Lung (tissue), 12 donors: ENCODE data around the gene DUSP9. TPM values are rescaled to one million over a fixed set of nuclear protein-coding genes. Genes with fewer than 3 reads are reported as not detected.

Experiments
- ATAC-seq: fragments of 200-7000 bp; cut with Tn5 transposase; one replicate; pipeline ENCODE4 v1.9.1; 2020; ENCODE audit warnings: moderate number of reproducible peaks; ENCODE audit not compliant: insufficient read depth, low FRiP score
- DNase-seq, 3 donors: peaks; one replicate each; pipeline ENCODE4 v3.0.0-alpha.2; 2013 to 2017
- H3K27ac ChIP-seq, 2 donors: one replicate each; pipeline ENCODE4 v1.5.1; 2013; ENCODE audit warnings: mild to moderate bottlenecking in 2 of 2, moderate library complexity in 2 of 2, control low read depth in 1 of 2, inconsistent platforms in 1 of 2, low read depth in 1 of 2, low read length in 1 of 2
- H3K27me3 ChIP-seq, 3 donors: one replicate each; pipeline ENCODE4 v1.5.1; 2013; ENCODE audit warnings: low read length in 2 of 3; ENCODE audit not compliant: control insufficient read depth in 3 of 3, insufficient read depth in 3 of 3
- H3K36me3 ChIP-seq, 4 donors: one replicate each; pipeline ENCODE4 v1.5.1; 2013; ENCODE audit warnings: low read length in 4 of 4, mild to moderate bottlenecking in 1 of 4, moderate library complexity in 1 of 4; ENCODE audit not compliant: control insufficient read depth in 4 of 4, insufficient read depth in 4 of 4
- H3K4me1 ChIP-seq, 5 donors: one replicate each; pipeline ENCODE4 v1.5.1; 2013; ENCODE audit warnings: low read length in 5 of 5, mild to moderate bottlenecking in 2 of 5, moderate library complexity in 1 of 5; ENCODE audit not compliant: control insufficient read depth in 5 of 5, insufficient read depth in 5 of 5
- H3K4me3 ChIP-seq: one replicate; pipeline ENCODE4 v1.5.1; 2013; ENCODE audit warnings: mild to moderate bottlenecking, control low read depth, moderate library complexity
- H3K9ac ChIP-seq, 2 donors: one replicate each; pipeline ENCODE4 v1.5.1; 2013; ENCODE audit warnings: low read length in 2 of 2, control low read depth in 1 of 2; ENCODE audit not compliant: insufficient read depth in 1 of 2
- H3K9me3 ChIP-seq, 4 donors: one replicate each; pipeline ENCODE4 v1.5.1; 2013; ENCODE audit warnings: low read length in 3 of 4, mild to moderate bottlenecking in 1 of 4, moderate library complexity in 1 of 4; ENCODE audit not compliant: control insufficient read depth in 4 of 4, insufficient read depth in 3 of 4
- whole genome bisulfite sequencing, 2 donors: extraction: QIAGEN DNeasy Blood & Tissue Kit; methylation state at CpG; one replicate each; pipeline ENCODE4 v1.1.7; 2013; 5-methylcytosine and 5-hydroxymethylcytosine counted together
- polyA plus RNA-seq, 2 donors: library from polyadenylated mRNA; stranded (reverse); fragments of 200-250 nt; gene quantifications; one replicate each; pipeline ENCODE4 v1.2.1, GENCODE V29; 2013
- total RNA-seq, 2 donors: library from RNA; depleted of rRNA in 1 of 2; stranded (reverse); fragments of >200 nt in 1 of 2; gene quantifications; one replicate each; pipeline ENCODE4 v1.2.1, GENCODE V29; 2014 to 2021
- TF ChIP-seq, protein P1 (sequence below): IDR thresholded peaks from 2 replicates; pipeline ENCODE4 v1.5.1; 2012; ENCODE audit warnings: mild to moderate bottlenecking; ENCODE audit errors: control extremely low read depth, extremely low read depth
- donor health status: control.
- donor health status: control.
- donor health status: Bipolar disorder and iron deficiency.
- donor health status: healthy.
- donor health status: DM: yes; HTN: yes; CAD: no.

DUSP9 gene
- total and polyA plus RNA-seq, 4 donors, result 0.10 to 0.55 (median 0.23) TPM

DNA sequence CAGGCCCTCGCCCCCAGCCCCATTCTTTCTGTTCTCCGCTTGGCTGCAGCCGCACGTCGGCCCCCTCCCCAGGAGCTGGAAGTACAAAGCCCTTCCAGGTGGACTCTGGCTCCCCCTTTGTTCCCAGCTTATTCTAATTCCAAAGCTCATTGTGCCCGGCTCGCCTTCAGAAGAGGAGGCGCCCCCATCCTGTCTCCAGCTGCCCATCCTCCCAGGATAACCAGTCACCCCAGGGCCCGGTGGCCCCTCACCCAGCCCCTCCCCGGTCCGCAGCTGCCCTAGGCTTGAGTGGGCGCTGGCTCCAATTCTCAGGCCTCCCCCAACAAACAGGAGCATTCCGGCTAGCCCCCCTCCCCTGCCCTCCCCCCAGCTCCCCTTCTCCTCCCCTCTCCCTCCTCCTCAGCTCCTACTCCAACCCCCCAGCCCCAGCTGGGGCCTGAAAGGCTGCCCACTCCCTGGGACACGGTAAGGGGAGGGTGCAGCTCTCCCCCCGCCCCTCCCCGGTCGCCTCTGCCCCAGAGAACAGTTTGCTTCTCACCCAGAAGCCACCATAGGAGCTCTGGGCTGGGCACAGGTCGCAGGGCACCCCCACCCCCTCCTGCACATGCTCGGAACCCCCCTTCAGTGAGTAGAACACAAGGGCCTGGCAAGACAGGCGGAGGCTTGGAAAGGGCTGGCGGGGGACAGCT lies 37.6 kb downstream of the DUSP9 start:
- H3K9ac ChIP-seq, result no peak overlapping the region
- H3K4me3 ChIP-seq, result no peak overlapping the region
- H3K36me3 ChIP-seq, result no peaks in the 10 kb centered on the region
- peaks cover 0 to 6% (median 1%) of the 10 kb centered on the region in 4 donors for H3K9me3 ChIP-seq
- TF ChIP-seq, protein P1, sequence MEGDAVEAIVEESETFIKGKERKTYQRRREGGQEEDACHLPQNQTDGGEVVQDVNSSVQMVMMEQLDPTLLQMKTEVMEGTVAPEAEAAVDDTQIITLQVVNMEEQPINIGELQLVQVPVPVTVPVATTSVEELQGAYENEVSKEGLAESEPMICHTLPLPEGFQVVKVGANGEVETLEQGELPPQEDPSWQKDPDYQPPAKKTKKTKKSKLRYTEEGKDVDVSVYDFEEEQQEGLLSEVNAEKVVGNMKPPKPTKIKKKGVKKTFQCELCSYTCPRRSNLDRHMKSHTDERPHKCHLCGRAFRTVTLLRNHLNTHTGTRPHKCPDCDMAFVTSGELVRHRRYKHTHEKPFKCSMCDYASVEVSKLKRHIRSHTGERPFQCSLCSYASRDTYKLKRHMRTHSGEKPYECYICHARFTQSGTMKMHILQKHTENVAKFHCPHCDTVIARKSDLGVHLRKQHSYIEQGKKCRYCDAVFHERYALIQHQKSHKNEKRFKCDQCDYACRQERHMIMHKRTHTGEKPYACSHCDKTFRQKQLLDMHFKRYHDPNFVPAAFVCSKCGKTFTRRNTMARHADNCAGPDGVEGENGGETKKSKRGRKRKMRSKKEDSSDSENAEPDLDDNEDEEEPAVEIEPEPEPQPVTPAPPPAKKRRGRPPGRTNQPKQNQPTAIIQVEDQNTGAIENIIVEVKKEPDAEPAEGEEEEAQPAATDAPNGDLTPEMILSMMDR, result no peak
- no peaks in the 10 kb centered on the region for H3K4me1 ChIP-seq
- ATAC-seq, result no peak
- H3K27ac ChIP-seq, result no peak overlapping the region
- 37 to 44% methylated on average over 12 to 21 of the region's 21 CpGs for WGBS, 2 donors
- peak in 1 of 3 donors; percentile 12 for DNase-seq
- peaks cover 0 to 4% (median 0%) of the 10 kb centered on the region in 3 donors for H3K27me3 ChIP-seq

DNA sequence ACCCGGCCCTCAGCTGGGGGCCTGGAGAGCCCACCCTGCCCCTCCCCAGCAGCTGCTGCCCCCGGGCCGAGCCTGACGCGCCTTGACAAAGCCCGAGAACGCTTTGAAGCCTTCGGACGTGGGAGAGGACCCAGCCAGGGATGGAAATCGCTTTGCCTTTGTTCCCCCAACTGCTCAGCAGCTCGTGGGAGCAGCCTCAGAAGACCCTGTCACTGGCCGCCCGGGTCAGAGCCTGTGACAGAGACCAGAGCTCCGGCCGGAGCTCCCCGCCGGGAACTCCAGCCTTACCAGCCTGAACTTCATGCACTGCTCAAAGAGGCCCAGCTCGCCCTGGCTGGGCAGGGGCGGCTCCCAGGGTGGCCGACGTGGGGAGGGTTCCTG lies 38.1 kb downstream of the DUSP9 start:
- Histone ChIP-seq H3K4me1 (no peaks in the 10 kb centered on the region), H3K4me3 (no peak overlapping the region), H3K9ac (no peak overlapping the region), H3K36me3 (no peaks in the 10 kb centered on the region), H3K27me3 (peaks cover 0 to 4% (median 0%) of the 10 kb centered on the region in 3 donors), H3K27ac (no peak overlapping the region), H3K9me3 (peaks cover 0 to 5% (median 1%) of the 10 kb centered on the region in 4 donors)
- WGBS, 2 donors, result 54 to 61% methylated on average over 18 to 21 of the region's 21 CpGs
- ATAC-seq (no peak), DNase-seq (no peak)
- TF ChIP-seq, protein P1, result no peak

DNA sequence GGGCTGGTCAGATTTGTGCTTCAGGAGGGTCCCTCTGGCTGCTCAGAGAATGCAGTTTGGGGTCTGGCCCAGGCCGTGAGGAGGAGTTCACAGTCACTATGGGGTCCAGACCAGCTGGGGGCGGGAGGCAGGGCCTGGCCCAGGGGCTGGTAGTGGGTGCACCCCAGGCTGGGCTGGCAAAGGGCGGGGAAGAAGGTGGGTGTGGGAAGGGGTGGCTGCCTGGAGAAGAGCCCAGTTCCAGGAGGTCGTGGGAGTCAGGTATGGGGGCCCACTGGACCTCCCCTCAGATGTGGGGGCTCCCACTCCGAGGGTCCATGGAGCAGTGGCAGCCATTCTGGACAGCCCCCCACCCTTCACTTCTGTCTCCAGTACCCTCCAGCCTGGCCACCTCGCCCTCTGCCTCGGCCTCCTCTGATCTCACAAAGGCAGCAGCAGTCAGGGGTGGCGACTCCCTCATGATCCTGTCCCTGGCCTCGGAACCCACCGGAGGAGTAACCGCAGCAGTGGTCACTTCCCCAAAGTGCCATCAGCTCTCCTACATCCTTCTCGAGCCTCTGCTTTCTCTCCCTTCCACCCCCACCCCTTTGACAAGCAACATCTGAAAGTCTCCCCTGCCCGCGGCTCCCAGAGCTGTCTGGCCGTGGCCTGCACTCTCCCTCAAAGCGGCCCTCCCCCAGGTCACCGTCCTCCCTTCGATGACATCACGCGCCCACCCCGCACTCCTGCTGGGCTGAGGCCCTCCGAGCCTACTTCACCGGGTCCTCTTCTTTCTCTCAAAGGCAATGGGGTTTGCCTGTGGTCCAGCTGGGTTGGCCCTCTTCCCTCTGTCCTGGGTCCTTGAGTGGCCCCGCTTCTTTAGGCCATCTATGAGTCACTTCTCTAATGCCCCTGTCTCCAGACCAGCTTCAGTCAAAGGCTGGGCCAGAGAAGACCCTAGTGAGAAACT lies 39.0 kb downstream of the DUSP9 start:
- H3K27me3 ChIP-seq, result peaks cover 0 to 4% (median 0%) of the 10 kb centered on the region in 3 donors
- WGBS, 2 donors, result 78 to 80% methylated on average over 18 to 24 of the region's 24 CpGs
- H3K4me1 ChIP-seq, result no peaks in the 10 kb centered on the region
- no peak for DNase-seq
- H3K27ac ChIP-seq, result no peak overlapping the region
- TF ChIP-seq, protein P1, result no peak
- no peak for ATAC-seq
- no peaks in the 10 kb centered on the region for H3K36me3 ChIP-seq
- H3K9ac ChIP-seq, result no peak overlapping the region
- peaks cover 0 to 3% (median 1%) of the 10 kb centered on the region in 4 donors for H3K9me3 ChIP-seq
- H3K4me3 ChIP-seq, result no peak overlapping the region
